Measurements from ENCODE around the gene IFNA16.
"Not testable (repeated sequence)": the region's sequence is repeated elsewhere in the genome, so short reads cannot be mapped to it uniquely, and the experiment has no call there.

Gene IFNA16

GRCh38 chr9:21213411-21214326, 3.4 kb downstream of the IFNA16 start:
- H3K27me3 Mint-ChIP-seq, result not testable (repeated sequence)

GRCh38 chr9:21212160-21212559, 5.0 kb downstream of the IFNA16 start:
- ATAC-seq (ENCODE audit: low read depth), result not testable (repeated sequence)

More at GRCh38 chr9:21213411-21214326, 3.4 kb downstream of the IFNA16 start:
- H3K36me3 Mint-ChIP-seq; H3K9me3 Mint-ChIP-seq; H3K4me3 Mint-ChIP-seq; H3K27ac Mint-ChIP-seq; H3K4me1 Mint-ChIP-seq; DNase-seq (ENCODE audit: low spot score in 2 of 2): not testable (repeated sequence)
- peak; percentile 48 for ATAC-seq (ENCODE audit: low read depth)

GRCh38 chr9:21210782-21211181, 6.3 kb downstream of the IFNA16 start:
- not testable (repeated sequence) for H3K9me3 Mint-ChIP-seq; H3K4me1 Mint-ChIP-seq; H3K27ac Mint-ChIP-seq; ATAC-seq (ENCODE audit: low read depth); H3K4me3 Mint-ChIP-seq; DNase-seq (ENCODE audit: low spot score in 2 of 2); H3K36me3 Mint-ChIP-seq; H3K27me3 Mint-ChIP-seq

More at GRCh38 chr9:21212160-21212559, 5.0 kb downstream of the IFNA16 start:
- not testable (repeated sequence) for H3K36me3 Mint-ChIP-seq; H3K9me3 Mint-ChIP-seq; H3K27me3 Mint-ChIP-seq; DNase-seq (ENCODE audit: low spot score in 2 of 2); H3K4me1 Mint-ChIP-seq; H3K4me3 Mint-ChIP-seq; H3K27ac Mint-ChIP-seq

- H3K27me3 Mint-ChIP-seq, result peaks cover 5% of the 10 kb centered on the region
- H3K4me3 Mint-ChIP-seq, result no peak overlapping the region
- DNase-seq (ENCODE audit: low spot score in 2 of 2) (no peak), ATAC-seq (ENCODE audit: low read depth) (no peak)
- H3K4me1 Mint-ChIP-seq, result peaks cover 2% of the 10 kb centered on the region
- H3K9me3 Mint-ChIP-seq, result no peaks in the 10 kb centered on the region
- H3K27ac Mint-ChIP-seq, result no peak overlapping the region
- H3K36me3 Mint-ChIP-seq, result no peaks in the 10 kb centered on the region
Observed at GRCh38 chr9:21210311-21210710, 6.8 kb downstream of the IFNA16 start.

GRCh38 chr9:21207043-21207442, 10.1 kb downstream of the IFNA16 start, which contains the start of gene IFNA10:
Gene IFNA10, minus strand, starts transcription at chr9:21207143. Its CDS starts 46 bp downstream, at chr9:21207097.
- H3K4me3 Mint-ChIP-seq; ATAC-seq (ENCODE audit: low read depth); H3K9me3 Mint-ChIP-seq; H3K27ac Mint-ChIP-seq; DNase-seq (ENCODE audit: low spot score in 2 of 2); H3K36me3 Mint-ChIP-seq; H3K4me1 Mint-ChIP-seq; H3K27me3 Mint-ChIP-seq: not testable (repeated sequence)

- Mint-ChIP-seq H3K27me3 (peaks cover 8% of the 10 kb centered on the region), H3K9me3 (no peaks in the 10 kb centered on the region), H3K27ac (no peak overlapping the region), H3K36me3 (peaks cover 1% of the 10 kb centered on the region), H3K4me3 (no peak overlapping the region), H3K4me1 (no peaks in the 10 kb centered on the region)
- no peak for ATAC-seq (ENCODE audit: low read depth)
- DNase-seq (ENCODE audit: low spot score in 2 of 2), result no peak
Observed at GRCh38 chr9:21205204-21205603, 11.9 kb downstream of the IFNA16 start.

GRCh38 chr9:21202105-21202504, 15.0 kb downstream of the IFNA16 start, which contains the start of gene IFNA7:
Gene IFNA7, minus strand, starts transcription at chr9:21202205. Its CDS starts 40 bp downstream, at chr9:21202165.
- not testable (repeated sequence) for H3K27ac Mint-ChIP-seq; ATAC-seq (ENCODE audit: low read depth); H3K9me3 Mint-ChIP-seq; H3K36me3 Mint-ChIP-seq; H3K27me3 Mint-ChIP-seq; DNase-seq (ENCODE audit: low spot score in 2 of 2); H3K4me3 Mint-ChIP-seq; H3K4me1 Mint-ChIP-seq

GRCh38 chr9:21194867-21195776, 22.0 kb downstream of the IFNA16 start:
- H3K4me3 Mint-ChIP-seq, result peak overlapping the region; percentile 44
- peak; percentile 95 for ATAC-seq (ENCODE audit: low read depth)
- not testable (repeated sequence) for H3K27ac Mint-ChIP-seq, H3K4me1 Mint-ChIP-seq, H3K9me3 Mint-ChIP-seq, H3K36me3 Mint-ChIP-seq, H3K27me3 Mint-ChIP-seq
- DNase-seq (ENCODE audit: low spot score in 2 of 2), result peak; percentile 34 to 35

GRCh38 chr9:21187487-21187886, 29.6 kb downstream of the IFNA16 start, which contains the start of gene IFNA4:
Gene IFNA4, minus strand, starts transcription at chr9:21187587. Its CDS starts 56 bp downstream, at chr9:21187531.
- H3K4me3 Mint-ChIP-seq; H3K27me3 Mint-ChIP-seq; ATAC-seq (ENCODE audit: low read depth); DNase-seq (ENCODE audit: low spot score in 2 of 2); H3K36me3 Mint-ChIP-seq; H3K9me3 Mint-ChIP-seq; H3K4me1 Mint-ChIP-seq; H3K27ac Mint-ChIP-seq: not testable (repeated sequence)

GRCh38 chr9:21182810-21183736, 34.0 kb downstream of the IFNA16 start:
- peak in 1 of 2 donors; percentile 11 for DNase-seq (ENCODE audit: low spot score in 2 of 2)
- peak; percentile 92 for ATAC-seq (ENCODE audit: low read depth)
- not testable (repeated sequence) for H3K4me1 Mint-ChIP-seq, H3K36me3 Mint-ChIP-seq, H3K27me3 Mint-ChIP-seq, H3K4me3 Mint-ChIP-seq, H3K9me3 Mint-ChIP-seq
- peak overlapping the region; percentile 77 for H3K27ac Mint-ChIP-seq

- no peak for DNase-seq (ENCODE audit: low spot score in 2 of 2)
- Mint-ChIP-seq H3K4me1 (no peaks in the 10 kb centered on the region), H3K27me3 (no peaks in the 10 kb centered on the region)
Observed at GRCh38 chr9:21174671-21175070, 42.4 kb downstream of the IFNA16 start.

GRCh38 chr9:21172156-21172555, 45.0 kb downstream of the IFNA16 start:
- no peak for DNase-seq (ENCODE audit: low spot score in 2 of 2)
- no peaks in the 10 kb centered on the region for H3K9me3 Mint-ChIP-seq
- no peak overlapping the region for H3K4me3 Mint-ChIP-seq

More at GRCh38 chr9:21174671-21175070, 42.4 kb downstream of the IFNA16 start:
- no peak for ATAC-seq (ENCODE audit: low read depth)
- Mint-ChIP-seq H3K36me3 (no peaks in the 10 kb centered on the region), H3K4me3 (no peak overlapping the region), H3K27ac (no peak overlapping the region), H3K9me3 (no peaks in the 10 kb centered on the region)

GRCh38 chr9:21171351-21171750, 45.8 kb downstream of the IFNA16 start:
- Mint-ChIP-seq H3K9me3 (no peaks in the 10 kb centered on the region), H3K27me3 (peaks cover 2% of the 10 kb centered on the region), H3K27ac (no peak overlapping the region), H3K4me1 (no peaks in the 10 kb centered on the region), H3K4me3 (no peak overlapping the region), H3K36me3 (no peaks in the 10 kb centered on the region)
- ATAC-seq (ENCODE audit: low read depth) (no peak), DNase-seq (ENCODE audit: low spot score in 2 of 2) (no peak)

More at GRCh38 chr9:21172156-21172555, 45.0 kb downstream of the IFNA16 start:
- Mint-ChIP-seq H3K27me3 (peaks cover 2% of the 10 kb centered on the region), H3K36me3 (no peaks in the 10 kb centered on the region), H3K4me1 (no peaks in the 10 kb centered on the region), H3K27ac (no peak overlapping the region)
- no peak for ATAC-seq (ENCODE audit: low read depth)
